Panc1 (cell line): ENCODE measurements around the gene OR14C36. TPM values are rescaled to one million over a fixed set of nuclear protein-coding genes. Genes with fewer than 3 reads are reported as not detected.

Experiments
- ATAC-seq: fragments of 200-7000 bp; cut with Tn5 transposase; 2 replicates; pipeline ENCODE4 v1.9.1; 2020; ENCODE audit warnings: mild to moderate bottlenecking, moderate library complexity
- BruUV-seq: library from RNA; stranded (reverse); fragments of 400-500 nt; replicated peaks from 2 replicates; lab custom pipeline; 2021; lab: Mats Ljungman, UMichigan
- CTCF ChIA-PET: fragments of 300-600 bp; sonication (Branson Sonifier 250); formaldehyde crosslinking; loops from one replicate; lab custom pipeline; 2022; ENCODE audit warnings: antibody characterized with exemption; lab: Charles Lee
- POLR2A ChIA-PET: fragments of 300-600 bp; sonication (Branson Sonifier 250); formaldehyde crosslinking; loops from one replicate; lab custom pipeline; 2022; ENCODE audit warnings: antibody characterized with exemption; lab: Charles Lee
- DNase-seq: peaks from one replicate; pipeline ENCODE4 v3.0.0-alpha.2; 2010; ENCODE audit warnings: low read depth, low spot score
- H3K27ac ChIP-seq: 2 replicates; pipeline ENCODE4 v1.5.1; 2011; ENCODE audit warnings: mild to moderate bottlenecking, low read length, inconsistent platforms
- H3K27me3 ChIP-seq: fragments of 200-500 bp; sonication (Bioruptor generic); 2 replicates; pipeline ENCODE4 v1.6.0; 2014; ENCODE audit warnings: low read length, inconsistent platforms; ENCODE audit not compliant: control insufficient read depth, insufficient read depth
- H3K36me3 ChIP-seq: fragments of 200-500 bp; sonication (Bioruptor generic); 2 replicates; pipeline ENCODE4 v1.5.1; 2014; ENCODE audit warnings: inconsistent platforms, mild to moderate bottlenecking, low read length, moderate library complexity; ENCODE audit not compliant: control insufficient read depth, insufficient read depth
- H3K4me1 ChIP-seq: 2 replicates; pipeline ENCODE4 v1.5.1; 2011; ENCODE audit warnings: inconsistent platforms, mild to moderate bottlenecking, low read length, moderate library complexity; ENCODE audit not compliant: control insufficient read depth, insufficient read depth
- H3K4me3 ChIP-seq, 2 experiments: 2 replicates each; pipeline ENCODE4 v1.5.1; 2011 to 2012; ENCODE audit warnings: low read depth in 2 of 2, low read length in 2 of 2, mild to moderate bottlenecking in 2 of 2, inconsistent platforms in 1 of 2, moderate library complexity in 1 of 2
- H3K9me3 ChIP-seq: fragments of 200-500 bp; sonication (Bioruptor generic); 2 replicates; pipeline ENCODE4 v1.5.1; 2014; ENCODE audit warnings: low read depth, mild to moderate bottlenecking, inconsistent platforms, low read length, moderate library complexity; ENCODE audit not compliant: control insufficient read depth, insufficient read depth
- CTCF ChIP-seq: fragments of 450-650 bp; IDR thresholded peaks from 2 replicates; pipeline ENCODE4 v1.5.1; 2017; ENCODE audit warnings: mild to moderate bottlenecking
- POLR2AphosphoS5 ChIP-seq: IDR thresholded peaks from 2 replicates; pipeline ENCODE4 v1.6.1; 2012; ENCODE audit warnings: mild to moderate bottlenecking, low read depth, low read length, moderate library complexity
- REST ChIP-seq, 2 experiments: IDR thresholded peaks; 2 replicates each; pipeline ENCODE4 v1.6.1; 2011 to 2012; ENCODE audit warnings: low read depth in 2 of 2, control low read depth in 1 of 2, low read length in 1 of 2, mild to moderate bottlenecking in 1 of 2, moderate library complexity in 1 of 2; ENCODE audit not compliant: insufficient read depth in 1 of 2
- SIN3A ChIP-seq: IDR thresholded peaks from 2 replicates; pipeline ENCODE4 v1.6.1; 2012; ENCODE audit warnings: low read depth, mild to moderate bottlenecking, low read length, moderate library complexity, borderline replicate concordance; ENCODE audit not compliant: insufficient read depth
- TCF7L2 ChIP-seq: IDR thresholded peaks from 2 replicates; pipeline ENCODE4 v1.6.1; 2011; ENCODE audit warnings: mild to moderate bottlenecking, low read depth, low read length, inconsistent platforms
- in situ Hi-C: cut with HindIII; loops from 2 replicates; pipeline ENCODE4 v1.10.0; 2016; ENCODE audit warnings: low sequenced_read_pairs, low pct_unique_long_range_greater_than_20kb
- intact Hi-C: fragments of 100-400 bp; cut with micrococcal nuclease; formaldehyde crosslinking; loops from one replicate; pipeline ENCODE4 v1.10.0; 2022; ENCODE audit not compliant: unreplicated experiment
- total RNA-seq: library from RNA; stranded (reverse); gene quantifications from one replicate; pipeline ENCODE4 v1.2.1, GENCODE V29; 2021; ENCODE audit not compliant: unreplicated experiment

Gene OR14C36
- total RNA-seq, 1 experiment from 2014 or later, result not detected

GRCh38 chr1:248359415-248359814, 10.8 kb downstream of the OR14C36 start:
- in situ Hi-C loops (no loop called here), intact Hi-C loops (no loop called here)
- no peak overlapping the region for H3K27ac ChIP-seq

GRCh38 chr1:248361121-248361715, 12.6 kb downstream of the OR14C36 start, which contains the start of gene OR2T4:
OR2T4 (plus strand) TSS chr1:248361665; CDS start chr1:248361665, 0 bp downstream.
- no peaks in the 10 kb centered on the region for H3K36me3 ChIP-seq
- in situ Hi-C loops (no loop called here), intact Hi-C loops (no loop called here)
- ATAC-seq, result no peak
- no peak within 1 kb of the TSS for H3K4me3 ChIP-seq
- DNase-seq, result no peak
- H3K27ac ChIP-seq, result no peak within 1 kb of the TSS
- no peaks in the 10 kb centered on the region for H3K9me3 ChIP-seq
- ChIA-PET CTCF (no interaction called here), POLR2A (no interaction called here)
- TF ChIP-seq REST (IDR thresholded peaks at IDR 0.05; ENCODE audit: insufficient read depth in 1 of 2, low read depth in 2 of 2, low read length in 1 of 2) (no peak), POLR2AphosphoS5 (no peak), CTCF (no peak), TCF7L2 (no peak), SIN3A (no peak)
- BruUV-seq, result no TSS peak
- H3K4me1 ChIP-seq, result no peaks in the 10 kb centered on the region
- no peaks in the 10 kb centered on the region for H3K27me3 ChIP-seq

More at GRCh38 chr1:248359415-248359814, 10.8 kb downstream of the OR14C36 start:
- Histone ChIP-seq H3K36me3 (no peaks in the 10 kb centered on the region), H3K4me3 (no peak overlapping the region), H3K27me3 (no peaks in the 10 kb centered on the region), H3K9me3 (no peaks in the 10 kb centered on the region), H3K4me1 (no peaks in the 10 kb centered on the region)
- DNase-seq (no peak), ATAC-seq (no peak)
- TF ChIP-seq CTCF (no peak), SIN3A (no peak)
- BruUV-seq, result no TSS peak
- ChIA-PET CTCF (no interaction called here), POLR2A (no interaction called here)
